Measurements from ENCODE around the gene IFNAR1. TPM values are rescaled to one million over a fixed set of nuclear protein-coding genes. Genes with fewer than 3 reads are reported as not detected.

Gene IFNAR1
- total and polyA plus RNA-seq, 2 of the 8 experiments (the other 6 are each of a cell fraction or from before 2014, with no cell fraction given): 3.1 to 17.1 TPM

DNA sequence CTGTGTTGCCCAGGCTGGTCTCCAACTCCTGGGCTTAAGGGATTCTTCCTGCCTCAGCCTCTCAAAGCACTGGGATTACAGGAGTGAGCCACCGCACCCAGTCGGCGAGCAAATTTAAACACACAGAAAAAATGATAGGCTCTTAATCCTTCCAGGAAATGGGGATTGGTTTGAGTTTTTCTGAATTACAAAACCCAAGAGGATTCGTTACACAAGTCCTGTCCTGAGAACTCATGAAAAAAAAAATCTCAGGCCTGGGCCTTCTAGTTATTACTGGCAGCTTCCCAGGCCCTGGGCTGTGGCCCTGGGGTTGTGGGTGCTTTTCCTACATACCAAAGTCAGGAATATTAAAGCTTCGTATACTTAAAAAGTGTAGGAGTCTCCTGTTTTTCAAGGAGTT lies 72.2 kb downstream of the IFNAR1 start (continued):
- no peak for TF ChIP-seq GTF2F1 (IDR thresholded peaks at IDR 0.05; ENCODE audit: borderline replicate concordance, low read depth, low read length)
- TF ChIP-seq SIN3A (conservative IDR thresholded peaks at IDR 0.05 in 1 of 2, IDR thresholded peaks at IDR 0.05 in 1 of 2; ENCODE audit: low read depth in 1 of 2, low read length in 2 of 2): no peak
- no peak for TF ChIP-seq SP2 (IDR thresholded peaks at IDR 0.05; ENCODE audit: low read length)
- no peak for TF ChIP-seq BACH1 (IDR thresholded peaks at IDR 0.05; ENCODE audit: low read length)
